Measurements from ENCODE around the gene SNRK.

DNA sequence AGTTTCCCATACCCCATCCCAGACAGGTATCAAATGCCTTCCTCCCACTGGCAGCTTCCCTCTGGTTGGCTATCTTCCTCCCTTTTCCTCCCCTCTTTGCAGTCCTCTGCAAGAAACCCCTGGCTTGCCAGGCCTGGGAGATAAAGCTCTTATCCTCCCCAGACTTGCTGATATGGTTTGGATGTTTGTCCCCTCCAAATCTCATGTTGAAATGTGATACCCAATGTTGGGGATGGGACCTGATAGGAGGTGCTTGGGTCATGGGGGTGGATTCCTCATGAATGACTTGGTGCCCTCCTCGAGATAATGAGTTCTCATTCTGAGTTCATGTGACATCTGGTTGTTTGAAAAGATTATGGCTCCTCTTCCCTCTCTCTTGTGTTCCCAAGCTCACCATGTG is 32.2 kb upstream of the SNRK start:
- no peak for TF ChIP-seq POLR2A (IDR thresholded peaks at IDR 0.05)
- TF ChIP-seq EP300 (IDR thresholded peaks at IDR 0.05), result no peak
